Body of pancreas (tissue), 4 donors: ENCODE measurements around the gene THOC5. TPM values are rescaled to one million over a fixed set of nuclear protein-coding genes. Genes with fewer than 3 reads are reported as not detected.
A peak's percentile ranks its signal among the peaks of the same experiment; 100 is the strongest.

ENCODE experiments used
- ATAC-seq: fragments of 150-250 bp; one replicate; pipeline ENCODE4 v1.9.1; 2016
- DNase-seq, 4 donors: peaks; one replicate each; pipeline ENCODE4 v3.0.0-alpha.2; 2019
- H3K27ac ChIP-seq, 4 donors: fragments of 200-600 bp; sonication (generic); 1 replicate in 3 of 4; 2 replicates in 1 of 4; pipeline versions ENCODE4 v1.5.1 to v1.6.1; 2016 to 2019; ENCODE audit warnings: mild to moderate bottlenecking in 1 of 4, mixed read lengths in 1 of 4, moderate library complexity in 1 of 4
- H3K27me3 ChIP-seq, 2 donors: fragments of 200-600 bp; sonication (generic); one replicate each; pipeline ENCODE4 v1.6.0; 2016; ENCODE audit warnings: mild to moderate bottlenecking in 1 of 2
- H3K36me3 ChIP-seq, 2 donors: fragments of 200-600 bp; sonication (generic); replicated peaks in 1 of 2; 2 replicates each; pipeline ENCODE4 v1.5.1; 2016; ENCODE audit warnings: low read depth in 2 of 2; ENCODE audit not compliant: insufficient read depth in 1 of 2
- H3K4me1 ChIP-seq: fragments of 200-600 bp; sonication (generic); one replicate; pipeline ENCODE4 v1.6.0; 2016
- H3K4me3 ChIP-seq, 2 donors: fragments of 200-600 bp; sonication (generic); 1 replicate in 1 of 2; 2 replicates in 1 of 2; pipeline ENCODE4 v1.5.1; 2016 to 2019
- H3K9me3 ChIP-seq, 3 donors: fragments of 200-600 bp; sonication (generic); 1 replicate in 2 of 3; 2 replicates in 1 of 3; pipeline ENCODE4 v1.5.1; 2016
- CTCF ChIP-seq, 7 experiments: fragments of 450-650 bp in 4 of 7; fragments of 200-600 bp in 3 of 7; sonication (generic) in 3 of 7; IDR thresholded peaks; one replicate each; pipeline ENCODE4 v1.5.1; 2016 to 2019; ENCODE audit warnings: antibody characterized with exemption in 7 of 7
- POLR2A ChIP-seq, 3 donors: fragments of 450-650 bp; IDR thresholded peaks; one replicate each; pipeline ENCODE4 v1.6.1; 2016; ENCODE audit warnings: antibody characterized with exemption in 3 of 3, mild to moderate bottlenecking in 2 of 3
- WGBS, 2 donors: methylation state at CpG; one replicate each; pipeline ENCODE4 v1.1.5; 2017; 5-methylcytosine and 5-hydroxymethylcytosine counted together
- intact Hi-C: fragments of 100-400 bp; cut with DNase I; formaldehyde crosslinking; loops from one replicate; pipeline ENCODE4 v1.15.1; 2023
- total RNA-seq, 2 donors: library from RNA; depleted of rRNA; stranded (reverse); fragments of >200 nt; gene quantifications; one replicate each; pipeline ENCODE4 v1.1.0, GENCODE V29; 2016

The THOC5 gene
- total RNA-seq, 2 donors from 2014 or later, result 20.0 to 29.0 TPM

- no peaks in the 10 kb centered on the region for H3K27me3 ChIP-seq
- intact Hi-C loops, result loop anchor here (10.0 kb wide), 2 partner anchors 133 to 233 kb away; no protein-coding TSS in a partner anchor
- H3K36me3 ChIP-seq, result peaks cover 5 to 31% of the 10 kb centered on the region in 2 donors
- WGBS, 2 donors, result 91 to 92% methylated on average over 4 to 7 of the region's 7 CpGs
- DNase-seq (no peak), ATAC-seq (no peak)
- no peaks in the 10 kb centered on the region for H3K4me1 ChIP-seq
- H3K9me3 ChIP-seq, result no peaks in the 10 kb centered on the region
- no peak for TF ChIP-seq POLR2A (IDR thresholded peaks at IDR 0.05)
- no peak for TF ChIP-seq CTCF (IDR thresholded peaks at IDR 0.05)
- no peak overlapping the region for H3K27ac ChIP-seq
- no peak overlapping the region for H3K4me3 ChIP-seq
These were observed 25.4 kb downstream of the THOC5 start for GRCh38 chr22:29528144-29528543.

DNA sequence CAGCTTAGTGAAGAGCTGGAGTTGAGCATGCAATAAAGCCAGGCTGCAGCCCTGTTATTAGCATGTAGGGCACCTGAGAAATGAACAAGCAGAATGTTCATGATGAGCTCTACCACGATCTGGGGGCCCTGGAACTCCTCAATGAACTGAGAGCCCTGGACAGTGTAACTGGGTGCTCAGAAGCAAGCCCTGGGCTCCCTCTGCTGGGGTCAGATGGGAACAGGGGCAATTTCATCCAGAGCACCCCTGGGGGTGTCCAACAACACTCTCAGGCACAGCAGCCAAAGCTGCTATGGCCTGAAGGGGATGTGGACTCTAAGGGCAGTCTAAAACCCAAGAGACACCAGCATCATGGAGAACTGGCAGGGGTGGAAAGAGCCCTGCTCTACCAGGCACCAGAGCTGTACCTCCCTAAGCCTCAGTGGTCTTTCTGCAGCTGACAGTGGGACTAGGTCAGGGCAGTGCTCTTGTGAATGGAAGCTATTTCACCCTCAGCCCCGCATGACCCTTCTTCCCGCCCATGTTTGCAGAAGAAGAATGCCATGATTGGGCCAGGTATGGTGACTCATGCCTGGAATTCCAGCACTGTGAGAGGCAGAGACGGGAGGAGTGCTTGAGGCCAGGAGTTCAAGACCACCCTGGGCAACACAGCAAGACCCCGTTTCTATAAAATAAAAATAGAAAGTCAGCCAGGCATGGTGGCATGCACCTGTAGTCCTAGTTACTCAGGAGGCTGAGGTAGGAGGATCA, 28.9 kb downstream of the THOC5 start:
- no peak overlapping the region for H3K27ac ChIP-seq
- WGBS, 2 donors, result 44 to 47% methylated on average over 4 to 5 of the region's 5 CpGs
- no peaks in the 10 kb centered on the region for H3K4me1 ChIP-seq
- no peaks in the 10 kb centered on the region for H3K9me3 ChIP-seq
- ATAC-seq (no peak), DNase-seq (peak; percentile 25 to 43 (median 37))
- no peaks in the 10 kb centered on the region for H3K27me3 ChIP-seq
- TF ChIP-seq CTCF (IDR thresholded peaks at IDR 0.05), result peak in 5 of 7 experiments; percentile 16 to 49 (median 44)
- TF ChIP-seq POLR2A (IDR thresholded peaks at IDR 0.05), result no peak
- no peak overlapping the region for H3K4me3 ChIP-seq
- peaks cover 5 to 24% of the 10 kb centered on the region in 2 donors for H3K36me3 ChIP-seq
- intact Hi-C loops, result loop anchor here (10.0 kb wide), 2 partner anchors 130 to 230 kb away; no protein-coding TSS in a partner anchor

- ATAC-seq (no peak), DNase-seq (no peak)
- Histone ChIP-seq H3K4me3 (no peak overlapping the region), H3K36me3 (peaks cover 13 to 30% of the 10 kb centered on the region in 2 donors), H3K27ac (no peak overlapping the region), H3K4me1 (no peaks in the 10 kb centered on the region), H3K27me3 (no peaks in the 10 kb centered on the region), H3K9me3 (no peaks in the 10 kb centered on the region)
- intact Hi-C loops, result loop anchor here (10.0 kb wide), 2 partner anchors 129 to 229 kb away; no protein-coding TSS in a partner anchor
- whole genome bisulfite sequencing, 2 donors, result 78 to 82% methylated on average over 2 of the region's 2 CpGs
- no peak for TF ChIP-seq CTCF (IDR thresholded peaks at IDR 0.05)
- TF ChIP-seq POLR2A (IDR thresholded peaks at IDR 0.05), result no peak
These were observed 29.8 kb downstream of the THOC5 start for GRCh38 chr22:29523761-29524160.

GRCh38 chr22:29521526-29521925, 32.0 kb downstream of the THOC5 start:
- TF ChIP-seq POLR2A (IDR thresholded peaks at IDR 0.05) (no peak), CTCF (IDR thresholded peaks at IDR 0.05) (no peak)
- Histone ChIP-seq H3K36me3 (peaks cover 14 to 25% of the 10 kb centered on the region in 2 donors), H3K4me1 (no peaks in the 10 kb centered on the region), H3K9me3 (no peaks in the 10 kb centered on the region), H3K27me3 (no peaks in the 10 kb centered on the region), H3K4me3 (no peak overlapping the region), H3K27ac (no peak overlapping the region)
- DNase-seq (no peak), ATAC-seq (no peak)
- WGBS, 2 donors, result 96% methylated on average over 7 of the region's 7 CpGs
- intact Hi-C loops, result loop anchor here (10.0 kb wide), 2 partner anchors 127 to 227 kb away; no protein-coding TSS in a partner anchor
